HG02973 (cell line): Measurements from ENCODE around the gene VGLL4.
"Not testable (repeated sequence)": the region's sequence is repeated elsewhere in the genome, so short reads cannot be mapped to it uniquely, and the experiment has no call there.

Experiments used
- ATAC-seq: cut with Tn5 transposase; IDR thresholded peaks from one replicate; pipeline ENCODE4 v1.9.1; 2021; ENCODE audit warnings: moderate library complexity; ENCODE audit not compliant: unreplicated experiment

The VGLL4 gene

GRCh38 chr3:11536132-11536935 lies 107.4 kb downstream of the VGLL4 start:
- ATAC-seq = no peak

DNA sequence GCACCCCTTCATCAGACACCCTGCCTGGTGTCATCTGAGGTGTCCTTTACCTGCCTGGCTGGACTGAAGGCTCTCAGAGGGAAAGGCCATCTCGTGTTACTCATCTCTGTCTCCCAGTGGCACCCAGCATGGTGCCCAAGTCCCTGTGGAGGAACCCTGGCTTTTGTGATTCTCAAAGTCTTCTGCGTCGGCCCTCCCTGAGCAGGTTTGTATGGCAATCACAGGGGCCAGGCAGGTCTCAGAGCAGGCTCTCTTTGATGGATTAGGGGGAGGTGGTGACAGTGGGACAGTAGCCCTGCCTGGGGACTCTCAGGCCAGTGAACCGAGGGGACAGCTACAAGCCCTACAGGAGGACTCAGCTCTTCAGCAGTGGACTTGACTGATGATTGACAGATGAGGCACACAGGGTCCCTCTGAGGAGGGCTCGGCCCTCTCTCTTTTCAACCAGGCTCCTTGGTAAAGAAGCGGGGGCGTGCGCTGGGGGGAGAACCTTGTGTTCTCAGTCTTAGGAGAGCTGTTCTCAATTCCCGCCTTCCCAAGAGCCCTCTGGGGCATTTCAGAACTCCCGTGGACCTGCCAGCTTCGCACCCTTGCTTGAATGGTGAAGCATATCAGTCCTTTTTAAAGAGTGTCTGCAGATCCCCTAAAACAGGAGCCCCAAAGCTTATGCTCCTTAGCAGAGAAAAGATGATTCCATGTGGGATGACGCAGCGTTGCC lies 108.3 kb downstream of the VGLL4 start:
- ATAC-seq = no peak

DNA sequence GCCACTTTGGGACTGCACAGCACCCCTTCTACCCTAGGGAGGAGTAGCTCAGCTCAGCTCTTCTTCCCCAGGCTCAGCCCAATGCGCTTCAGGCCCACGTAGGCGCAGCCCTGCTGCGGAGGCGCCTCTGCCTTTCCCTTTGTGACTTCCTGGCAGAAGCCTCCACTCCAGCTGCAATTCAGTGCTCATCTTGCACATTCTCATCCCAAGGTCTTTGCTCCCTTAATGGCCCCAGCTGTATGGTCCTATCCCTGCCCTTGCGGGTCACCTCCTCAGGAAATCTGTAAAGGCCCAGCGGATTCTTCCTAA lies 109.0 kb downstream of the VGLL4 start:
- no peak for ATAC-seq

DNA sequence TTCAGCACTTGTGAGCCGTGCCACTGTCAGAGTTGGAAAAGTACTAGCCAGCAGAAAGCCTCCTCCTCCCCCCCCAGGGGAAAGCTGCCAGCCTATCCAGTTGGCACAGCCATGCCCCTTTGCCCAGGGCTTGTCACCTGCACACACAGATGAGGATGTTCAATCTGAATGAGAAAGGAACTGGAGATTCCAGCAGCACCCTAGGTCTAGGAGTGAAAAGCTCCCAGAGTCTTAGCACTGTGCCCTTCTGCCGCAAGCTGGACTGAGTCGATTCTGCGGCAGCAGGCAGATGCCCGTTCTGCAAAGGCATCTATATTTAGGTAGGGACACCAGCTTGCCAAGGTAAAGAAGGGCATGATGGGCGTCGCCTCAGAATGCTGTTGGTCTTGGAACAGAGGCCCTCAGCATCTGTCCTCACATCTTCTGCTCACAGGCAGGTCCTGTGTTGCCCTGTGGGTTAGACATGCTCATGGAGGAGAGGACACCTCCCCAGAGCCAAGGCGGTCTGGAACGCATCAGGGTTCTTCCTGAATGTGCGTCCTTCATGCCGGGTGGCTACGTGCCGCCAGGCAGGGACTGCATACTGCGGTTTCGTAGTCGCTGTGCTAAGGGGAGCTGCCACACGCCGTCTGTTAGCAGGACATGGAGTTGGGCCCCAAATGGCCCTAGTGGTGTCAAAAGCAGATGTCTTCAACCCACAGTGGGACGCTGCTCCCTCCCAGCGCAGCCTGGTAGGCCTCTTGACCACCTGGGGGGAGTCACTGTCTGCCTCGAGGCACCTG lies 109.5 kb downstream of the VGLL4 start:
- no peak for ATAC-seq

DNA sequence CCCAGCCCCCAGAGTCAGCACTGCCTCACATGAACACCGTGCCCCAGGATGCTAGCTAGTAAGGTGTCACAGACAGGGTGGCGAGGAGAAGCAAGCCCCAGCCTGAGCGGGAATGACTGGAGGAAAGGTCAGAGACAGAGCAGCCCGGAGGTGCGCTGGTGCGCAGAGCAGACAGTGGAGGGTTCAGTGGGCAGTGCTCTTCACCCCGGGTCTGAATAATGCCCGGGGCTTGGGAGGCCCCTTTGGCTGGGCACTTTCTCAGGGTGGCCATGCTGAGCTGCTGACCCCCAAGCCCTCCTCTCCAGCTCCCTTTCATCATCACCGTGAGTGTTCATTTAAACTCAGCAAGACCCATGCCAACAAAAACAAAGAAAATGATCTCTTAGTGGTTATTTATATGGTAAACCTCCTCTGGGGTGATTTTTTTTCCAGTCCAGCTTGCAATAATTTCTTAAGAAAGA lies 110.8 kb downstream of the VGLL4 start:
- no peak for ATAC-seq

DNA sequence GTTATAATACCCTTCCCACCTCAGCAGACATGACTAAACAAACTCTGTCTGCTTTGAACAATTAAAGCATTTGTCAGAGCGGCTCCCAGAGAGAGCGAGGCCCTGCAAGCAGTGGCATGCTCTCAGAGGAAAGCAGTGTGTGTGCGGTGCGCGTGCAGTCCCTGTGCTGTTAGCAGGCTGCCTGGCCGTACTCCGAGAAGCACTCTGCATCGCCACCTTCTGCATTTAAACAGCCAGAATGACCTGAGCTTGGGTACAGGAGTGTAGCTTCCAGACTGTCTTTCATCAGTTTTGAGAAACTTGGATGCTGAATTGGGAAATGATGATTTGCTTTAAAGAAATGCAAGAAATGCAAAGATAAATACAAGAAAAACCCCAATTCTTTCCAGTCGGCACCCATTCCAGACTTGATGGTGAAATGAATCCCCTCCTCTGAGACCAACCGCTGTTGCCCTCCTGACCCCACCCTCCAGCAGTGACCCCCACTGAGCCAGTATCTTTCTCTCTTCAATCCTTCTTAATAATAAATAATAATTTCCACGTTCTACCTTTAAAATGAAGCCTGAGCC lies 113.5 kb downstream of the VGLL4 start:
- ATAC-seq = no peak

GRCh38 chr3:11529281-11529680 lies 114.4 kb downstream of the VGLL4 start:
- no peak for ATAC-seq

- ATAC-seq = not testable (repeated sequence)
These were observed 117.6 kb downstream of the VGLL4 start for GRCh38 chr3:11526121-11526520.

- no peak for ATAC-seq
These were observed 120.1 kb downstream of the VGLL4 start for GRCh38 chr3:11523572-11524101.

GRCh38 chr3:11522953-11523571 lies 120.7 kb downstream of the VGLL4 start:
- no peak for ATAC-seq

GRCh38 chr3:11522398-11522715 lies 121.4 kb downstream of the VGLL4 start:
- no peak for ATAC-seq

- no peak for ATAC-seq
These were observed 122.5 kb downstream of the VGLL4 start for GRCh38 chr3:11521167-11521566.

GRCh38 chr3:11517601-11518000 lies 126.1 kb downstream of the VGLL4 start:
- ATAC-seq = no peak

DNA sequence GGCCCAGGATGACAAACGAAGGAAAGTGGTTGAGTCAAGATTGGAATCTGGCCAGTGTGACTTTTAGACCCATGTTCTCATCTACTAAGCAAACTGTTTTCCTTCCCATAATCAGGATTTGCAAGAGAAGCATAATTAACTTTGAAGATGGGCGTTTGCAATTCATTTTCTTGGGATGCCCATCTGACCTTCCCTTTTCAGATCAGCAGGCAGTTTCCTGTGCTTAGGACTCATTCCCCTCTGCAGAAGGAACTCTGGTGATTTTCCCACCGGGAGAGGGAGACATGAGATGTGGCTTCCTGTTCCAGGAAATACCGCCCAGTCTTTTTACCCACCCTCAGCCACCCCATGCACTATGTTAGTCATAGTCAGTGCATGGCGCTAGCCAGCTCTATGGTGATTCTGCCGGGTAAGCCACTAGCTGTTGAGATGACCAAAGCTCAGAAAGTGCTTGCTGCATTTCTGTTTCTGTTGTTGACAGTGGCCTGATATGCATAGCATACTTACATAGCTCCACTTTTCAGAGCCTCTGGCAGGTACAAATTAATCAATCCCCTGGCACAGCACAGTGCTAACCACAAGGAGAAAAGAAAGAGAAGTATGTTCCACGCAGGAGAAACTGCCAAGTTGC lies 129.4 kb downstream of the VGLL4 start:
- ATAC-seq = no peak

GRCh38 chr3:11513817-11514135 lies 129.9 kb downstream of the VGLL4 start:
- no peak for ATAC-seq

DNA sequence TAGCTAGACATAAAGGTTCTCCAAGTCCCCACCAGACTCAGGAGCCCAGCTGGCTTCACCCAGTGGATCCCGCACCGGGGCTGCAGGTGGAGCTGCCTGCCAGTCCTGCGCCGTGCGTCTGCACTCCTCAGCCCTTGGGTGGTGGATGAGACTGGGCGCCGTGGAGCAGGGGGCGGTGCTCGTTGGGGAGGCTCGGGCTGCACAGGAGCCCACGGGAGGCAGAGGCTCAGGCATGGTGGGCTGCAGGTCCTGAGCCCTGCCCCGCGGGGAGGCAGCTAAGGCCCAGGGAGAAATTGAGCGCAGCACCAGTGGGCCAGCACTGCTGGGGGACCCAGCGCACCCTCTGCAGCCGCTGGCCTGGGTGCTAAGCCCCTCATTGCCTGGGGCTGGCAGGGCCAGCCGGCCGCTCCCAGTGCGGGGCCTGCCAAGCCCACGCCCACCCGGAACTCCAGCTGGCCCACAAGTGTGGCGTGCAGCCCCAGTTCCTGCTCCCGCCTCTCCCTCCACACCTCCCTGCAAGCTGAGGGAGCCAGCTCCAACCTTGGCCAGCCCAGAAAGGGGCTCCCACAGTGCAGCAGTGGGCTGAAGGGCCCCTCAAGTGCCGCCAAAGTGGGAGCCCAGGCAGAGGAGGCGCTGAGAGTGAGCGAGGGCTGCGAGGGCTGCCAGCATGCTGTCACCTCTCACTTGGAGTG lies 130.4 kb downstream of the VGLL4 start:
- not testable (repeated sequence) for ATAC-seq

GRCh38 chr3:11511606-11512005 lies 132.1 kb downstream of the VGLL4 start:
- ATAC-seq = not testable (repeated sequence)

- no peak for ATAC-seq
These were observed 133.4 kb downstream of the VGLL4 start for GRCh38 chr3:11510356-11510755.

- ATAC-seq = no peak
These were observed 133.7 kb downstream of the VGLL4 start for GRCh38 chr3:11510001-11510340.
